Choroid plexus epithelial cell (primary cell): Measurements from ENCODE around the gene TXLNB.
"Not testable (repeated sequence)": the region's sequence is repeated elsewhere in the genome, so short reads cannot be mapped to it uniquely, and the experiment has no call there.

Experiments
- DNase-seq: peaks from one replicate; pipeline ENCODE4 v3.0.0-alpha.2; 2010; ENCODE audit warnings: low read depth
- H3K4me3 ChIP-seq: 2 replicates; pipeline ENCODE4 v1.5.1; 2011; ENCODE audit warnings: low read depth, mild to moderate bottlenecking, control low read depth, low read length, moderate library complexity
- CTCF ChIP-seq: conservative IDR thresholded peaks from 2 replicates; pipeline ENCODE4 v1.5.1; 2011; ENCODE audit warnings: low read depth, mild to moderate bottlenecking, control low read depth, inconsistent platforms, low read length, moderate library complexity

The TXLNB gene

GRCh38 chr6:139289233-139289632 lies 2.6 kb downstream of the TXLNB start:
- no peak for DNase-seq
- no peak overlapping the region for H3K4me3 ChIP-seq
- TF ChIP-seq CTCF, result no peak

- no peak for DNase-seq
- no peak overlapping the region for H3K4me3 ChIP-seq
- TF ChIP-seq CTCF, result no peak
Observed at GRCh38 chr6:139288496-139289040, 3.2 kb downstream of the TXLNB start.

GRCh38 chr6:139287868-139288267 lies 3.9 kb downstream of the TXLNB start:
- no peak for DNase-seq
- no peak for TF ChIP-seq CTCF
- H3K4me3 ChIP-seq, result no peak overlapping the region

GRCh38 chr6:139286438-139286837 lies 5.4 kb downstream of the TXLNB start:
- H3K4me3 ChIP-seq, DNase-seq: not testable (repeated sequence)

- DNase-seq, result no peak
- H3K4me3 ChIP-seq, result no peak overlapping the region
- no peak for TF ChIP-seq CTCF
Observed at GRCh38 chr6:139285590-139285989, 6.2 kb downstream of the TXLNB start.

- no peak overlapping the region for H3K4me3 ChIP-seq
- TF ChIP-seq CTCF, result no peak
- no peak for DNase-seq
Observed at GRCh38 chr6:139284789-139285188, 7.0 kb downstream of the TXLNB start.

- TF ChIP-seq CTCF, result no peak
- DNase-seq, result no peak
- H3K4me3 ChIP-seq, result no peak overlapping the region
Observed at GRCh38 chr6:139282684-139283083, 9.1 kb downstream of the TXLNB start.
